ENCODE results near the gene PLIN5.
A peak's percentile ranks its signal among the peaks of the same experiment; 100 is the strongest.

The PLIN5 gene

DNA sequence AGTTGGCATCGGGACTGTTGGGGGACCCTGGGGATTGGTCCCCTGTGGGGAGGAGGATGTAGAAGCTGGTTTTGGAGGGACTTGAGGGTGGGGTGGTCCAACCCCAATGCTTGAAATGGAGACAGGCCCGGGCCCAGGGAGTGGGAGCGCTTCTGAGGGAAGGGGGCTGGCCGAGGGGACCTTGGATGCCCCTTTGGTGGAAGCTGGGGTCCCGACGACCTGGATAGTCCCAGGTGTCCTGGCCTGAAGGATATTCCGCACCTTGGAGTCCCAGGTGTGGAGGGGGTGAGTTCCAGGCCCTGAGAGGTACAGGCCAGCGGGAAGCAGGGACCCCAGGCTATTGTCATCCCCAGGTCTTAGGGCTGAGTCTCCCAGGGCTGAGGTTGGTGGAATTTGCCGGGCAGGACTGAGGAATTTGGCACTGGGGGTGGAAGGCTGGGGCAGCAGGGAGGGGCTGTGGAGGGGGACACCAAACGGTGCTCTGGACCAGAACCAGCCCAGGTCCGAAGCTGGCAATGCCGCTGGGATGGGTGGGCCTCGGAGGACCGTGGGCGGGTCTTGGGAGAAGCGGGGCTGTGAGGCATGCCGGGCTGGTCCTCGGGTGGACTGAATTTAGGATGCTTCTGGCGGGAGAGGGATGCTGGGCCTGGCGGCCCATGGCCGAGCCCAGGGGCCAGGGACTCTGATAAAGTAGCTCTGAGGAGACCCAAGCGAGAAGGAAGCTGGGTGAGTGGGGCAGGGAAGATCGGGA lies 61.1 kb downstream of the PLIN5 start:
- Mint-ChIP-seq H3K9me3 (no peaks in the 10 kb centered on the region), H3K27me3 (no peaks in the 10 kb centered on the region), H3K4me3 (peak overlapping the region; percentile 84 to 94)

GRCh38 chr19:4473011-4473762 lies 61.8 kb downstream of the PLIN5 start:
- no peaks in the 10 kb centered on the region for H3K9me3 Mint-ChIP-seq
- H3K27me3 Mint-ChIP-seq, result no peaks in the 10 kb centered on the region
- peak overlapping the region; percentile 5 to 88 for H3K27ac Mint-ChIP-seq
- DNase-seq (peak in 1 of 2 donors; percentile 18), ATAC-seq (no peak)
- peak overlapping the region; percentile 84 to 94 for H3K4me3 Mint-ChIP-seq
- H3K4me1 Mint-ChIP-seq, result peaks cover 23% of the 10 kb centered on the region

More for the DNA sequence above, 61.1 kb downstream of the PLIN5 start:
- peak overlapping the region; percentile 89 to 92 for H3K27ac Mint-ChIP-seq
- no peak for ATAC-seq
- H3K4me1 Mint-ChIP-seq, result peaks cover 23% of the 10 kb centered on the region
- DNase-seq, result no peak

All from stimulated activated naive CD8-positive, alpha-beta T cell treated with anti-CD3 and anti-CD28 coated beads, Interleukin-15, amount 100 ng/mL, for 72 hours (primary cell).